ENCODE results near the gene TIMM17A. TPM values are rescaled to one million over a fixed set of nuclear protein-coding genes. Genes with fewer than 3 reads are reported as not detected.

The TIMM17A gene
- total RNA-seq, 1 donor from 2014 or later, result 25.1 TPM

- no peaks in the 10 kb centered on the region for H3K9me3 ChIP-seq (ENCODE audit: control insufficient read depth in 3 of 3, low read length in 3 of 3)
These were observed 55.1 kb downstream of the TIMM17A start, which contains the start of gene ELF3 for GRCh38 chr1:202010180-202011015. Gene ELF3 (plus strand): TSS chr1:202010587. CDS start chr1:202011137, 550 bp downstream.

GRCh38 chr1:202011994-202012393, 56.7 kb downstream of the TIMM17A start:
- no peak overlapping the region for H3K4me3 ChIP-seq (ENCODE audit: low read length in 3 of 3)
- no peak overlapping the region for H3K27ac ChIP-seq (ENCODE audit: low read depth, low read length)
- H3K9me3 ChIP-seq (ENCODE audit: control insufficient read depth in 3 of 3, low read length in 3 of 3), result no peaks in the 10 kb centered on the region
- no peaks in the 10 kb centered on the region for H3K27me3 ChIP-seq (ENCODE audit: control insufficient read depth in 3 of 3, insufficient read depth in 3 of 3, low read length in 3 of 3)
- no peak overlapping the region for H3K9ac ChIP-seq (ENCODE audit: low read depth in 1 of 3, low read length in 3 of 3)
- peaks cover 0 to 11% (median 5%) of the 10 kb centered on the region in 3 donors for H3K36me3 ChIP-seq (ENCODE audit: control insufficient read depth in 3 of 3, insufficient read depth in 3 of 3, low read length in 3 of 3)
- H3K4me1 ChIP-seq (ENCODE audit: control insufficient read depth in 3 of 3, insufficient read depth in 3 of 3, low read length in 3 of 3), result peaks cover 0 to 2% (median 0%) of the 10 kb centered on the region in 3 donors

More at GRCh38 chr1:202010180-202011015, 55.1 kb downstream of the TIMM17A start, which contains the start of gene ELF3:
- H3K4me3 ChIP-seq (ENCODE audit: low read length in 3 of 3), result no peak within 1 kb of the TSS
- H3K9ac ChIP-seq (ENCODE audit: low read depth in 1 of 3, low read length in 3 of 3), result no peak within 1 kb of the TSS
- H3K27me3 ChIP-seq (ENCODE audit: control insufficient read depth in 3 of 3, insufficient read depth in 3 of 3, low read length in 3 of 3), result no peaks in the 10 kb centered on the region
- peaks cover 0 to 2% (median 0%) of the 10 kb centered on the region in 3 donors for H3K4me1 ChIP-seq (ENCODE audit: control insufficient read depth in 3 of 3, insufficient read depth in 3 of 3, low read length in 3 of 3)
- H3K27ac ChIP-seq (ENCODE audit: low read depth, low read length), result no peak within 1 kb of the TSS
- H3K36me3 ChIP-seq (ENCODE audit: control insufficient read depth in 3 of 3, insufficient read depth in 3 of 3, low read length in 3 of 3), result peaks cover 9 to 16% (median 14%) of the 10 kb centered on the region in 3 donors

GRCh38 chr1:202012544-202013478, 57.5 kb downstream of the TIMM17A start:
- Histone ChIP-seq H3K27me3 (ENCODE audit: control insufficient read depth in 3 of 3, insufficient read depth in 3 of 3, low read length in 3 of 3) (no peaks in the 10 kb centered on the region), H3K9ac (ENCODE audit: low read depth in 1 of 3, low read length in 3 of 3) (no peak overlapping the region), H3K4me3 (ENCODE audit: low read length in 3 of 3) (no peak overlapping the region), H3K4me1 (ENCODE audit: control insufficient read depth in 3 of 3, insufficient read depth in 3 of 3, low read length in 3 of 3) (peaks cover 0 to 2% (median 0%) of the 10 kb centered on the region in 3 donors), H3K9me3 (ENCODE audit: control insufficient read depth in 3 of 3, low read length in 3 of 3) (no peaks in the 10 kb centered on the region), H3K27ac (ENCODE audit: low read depth, low read length) (no peak overlapping the region), H3K36me3 (ENCODE audit: control insufficient read depth in 3 of 3, insufficient read depth in 3 of 3, low read length in 3 of 3) (peaks cover 0 to 8% (median 0%) of the 10 kb centered on the region in 3 donors)

- no peak overlapping the region for H3K9ac ChIP-seq (ENCODE audit: low read depth in 1 of 3, low read length in 3 of 3)
- no peaks in the 10 kb centered on the region for H3K9me3 ChIP-seq (ENCODE audit: control insufficient read depth in 3 of 3, low read length in 3 of 3)
- H3K36me3 ChIP-seq (ENCODE audit: control insufficient read depth in 3 of 3, insufficient read depth in 3 of 3, low read length in 3 of 3), result peaks cover 0 to 7% (median 0%) of the 10 kb centered on the region in 3 donors
- H3K27ac ChIP-seq (ENCODE audit: low read depth, low read length), result no peak overlapping the region
- H3K27me3 ChIP-seq (ENCODE audit: control insufficient read depth in 3 of 3, insufficient read depth in 3 of 3, low read length in 3 of 3), result peaks cover 0 to 6% (median 0%) of the 10 kb centered on the region in 3 donors
- H3K4me1 ChIP-seq (ENCODE audit: control insufficient read depth in 3 of 3, insufficient read depth in 3 of 3, low read length in 3 of 3), result peaks cover 0 to 2% (median 0%) of the 10 kb centered on the region in 3 donors
- H3K4me3 ChIP-seq (ENCODE audit: low read length in 3 of 3), result no peak overlapping the region
These were observed 58.3 kb downstream of the TIMM17A start for GRCh38 chr1:202013603-202014002.

GRCh38 chr1:202014060-202014459, 58.8 kb downstream of the TIMM17A start:
- H3K27ac ChIP-seq (ENCODE audit: low read depth, low read length), result no peak overlapping the region
- peaks cover 0 to 2% (median 0%) of the 10 kb centered on the region in 3 donors for H3K4me1 ChIP-seq (ENCODE audit: control insufficient read depth in 3 of 3, insufficient read depth in 3 of 3, low read length in 3 of 3)
- H3K9me3 ChIP-seq (ENCODE audit: control insufficient read depth in 3 of 3, low read length in 3 of 3), result no peaks in the 10 kb centered on the region
- H3K36me3 ChIP-seq (ENCODE audit: control insufficient read depth in 3 of 3, insufficient read depth in 3 of 3, low read length in 3 of 3), result peaks cover 0 to 7% (median 0%) of the 10 kb centered on the region in 3 donors
- H3K9ac ChIP-seq (ENCODE audit: low read depth in 1 of 3, low read length in 3 of 3), result no peak overlapping the region
- peaks cover 0 to 8% (median 0%) of the 10 kb centered on the region in 3 donors for H3K27me3 ChIP-seq (ENCODE audit: control insufficient read depth in 3 of 3, insufficient read depth in 3 of 3, low read length in 3 of 3)
- no peak overlapping the region for H3K4me3 ChIP-seq (ENCODE audit: low read length in 3 of 3)

GRCh38 chr1:202014915-202015661, 59.8 kb downstream of the TIMM17A start:
- peaks cover 0 to 7% (median 0%) of the 10 kb centered on the region in 3 donors for H3K36me3 ChIP-seq (ENCODE audit: control insufficient read depth in 3 of 3, insufficient read depth in 3 of 3, low read length in 3 of 3)
- no peaks in the 10 kb centered on the region for H3K4me1 ChIP-seq (ENCODE audit: control insufficient read depth in 3 of 3, insufficient read depth in 3 of 3, low read length in 3 of 3)
- H3K4me3 ChIP-seq (ENCODE audit: low read length in 3 of 3), result no peak overlapping the region
- no peaks in the 10 kb centered on the region for H3K9me3 ChIP-seq (ENCODE audit: control insufficient read depth in 3 of 3, low read length in 3 of 3)
- peaks cover 0 to 8% (median 0%) of the 10 kb centered on the region in 3 donors for H3K27me3 ChIP-seq (ENCODE audit: control insufficient read depth in 3 of 3, insufficient read depth in 3 of 3, low read length in 3 of 3)
- H3K27ac ChIP-seq (ENCODE audit: low read depth, low read length), result no peak overlapping the region
- H3K9ac ChIP-seq (ENCODE audit: low read depth in 1 of 3, low read length in 3 of 3), result no peak overlapping the region

- H3K36me3 ChIP-seq (ENCODE audit: control insufficient read depth in 3 of 3, insufficient read depth in 3 of 3, low read length in 3 of 3), result peaks cover 0 to 7% (median 0%) of the 10 kb centered on the region in 3 donors
- peaks cover 0 to 8% (median 0%) of the 10 kb centered on the region in 3 donors for H3K27me3 ChIP-seq (ENCODE audit: control insufficient read depth in 3 of 3, insufficient read depth in 3 of 3, low read length in 3 of 3)
- no peak overlapping the region for H3K27ac ChIP-seq (ENCODE audit: low read depth, low read length)
- H3K4me1 ChIP-seq (ENCODE audit: control insufficient read depth in 3 of 3, insufficient read depth in 3 of 3, low read length in 3 of 3), result no peaks in the 10 kb centered on the region
- H3K4me3 ChIP-seq (ENCODE audit: low read length in 3 of 3), result no peak overlapping the region
- no peak overlapping the region for H3K9ac ChIP-seq (ENCODE audit: low read depth in 1 of 3, low read length in 3 of 3)
- H3K9me3 ChIP-seq (ENCODE audit: control insufficient read depth in 3 of 3, low read length in 3 of 3), result no peaks in the 10 kb centered on the region
These were observed 60.3 kb downstream of the TIMM17A start for GRCh38 chr1:202015662-202015937.

- H3K9me3 ChIP-seq (ENCODE audit: control insufficient read depth in 3 of 3, low read length in 3 of 3), result no peaks in the 10 kb centered on the region
- no peaks in the 10 kb centered on the region for H3K4me1 ChIP-seq (ENCODE audit: control insufficient read depth in 3 of 3, insufficient read depth in 3 of 3, low read length in 3 of 3)
- H3K27ac ChIP-seq (ENCODE audit: low read depth, low read length), result no peak overlapping the region
- peaks cover 0 to 7% (median 0%) of the 10 kb centered on the region in 3 donors for H3K36me3 ChIP-seq (ENCODE audit: control insufficient read depth in 3 of 3, insufficient read depth in 3 of 3, low read length in 3 of 3)
- no peak overlapping the region for H3K4me3 ChIP-seq (ENCODE audit: low read length in 3 of 3)
- H3K27me3 ChIP-seq (ENCODE audit: control insufficient read depth in 3 of 3, insufficient read depth in 3 of 3, low read length in 3 of 3), result peaks cover 0 to 8% (median 0%) of the 10 kb centered on the region in 3 donors
- H3K9ac ChIP-seq (ENCODE audit: low read depth in 1 of 3, low read length in 3 of 3), result peak overlapping the region in 1 of 3 donors; percentile 16
These were observed 60.9 kb downstream of the TIMM17A start for GRCh38 chr1:202016022-202016810.

All from skeletal muscle tissue (tissue), 4 donors.